OCI-M2 (cell line): Measurements from ENCODE around the gene CHST7.

Experiments used
- DNase-seq: peaks from one replicate; lab custom pipeline; 2025; ENCODE audit not compliant: unreplicated experiment; lab: John Stamatoyannopoulos, UW

CHST7 gene

DNA sequence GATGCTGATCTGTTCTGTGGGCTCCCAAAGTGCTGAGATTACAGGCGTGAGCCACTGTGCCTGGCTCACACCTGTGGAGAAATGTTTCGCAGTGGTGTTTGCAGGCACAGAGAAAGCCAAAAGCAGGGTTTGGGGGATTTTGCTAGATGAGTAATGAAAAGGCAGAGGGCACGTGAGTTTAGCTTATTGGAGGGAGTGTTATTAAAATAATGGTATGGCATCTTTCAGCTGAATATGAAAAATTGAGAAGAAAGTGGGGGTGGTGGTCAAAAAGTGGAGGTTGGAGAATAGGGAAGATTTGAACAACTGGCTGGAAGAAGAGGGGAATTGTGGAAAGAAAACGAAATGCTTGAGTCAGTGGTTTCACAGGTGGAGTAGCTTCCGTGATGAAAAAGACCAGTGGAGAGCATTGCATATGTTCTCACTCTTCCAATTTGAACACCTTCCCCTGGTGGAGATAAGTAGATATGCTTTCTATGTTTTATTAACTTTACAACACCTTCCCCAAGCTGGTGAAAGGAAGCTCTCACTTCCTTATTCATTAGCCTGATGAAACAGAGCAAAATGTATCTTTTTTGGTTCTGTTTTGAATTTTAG lies 1.1 kb upstream of the CHST7 start:
- no peak for DNase-seq

DNA sequence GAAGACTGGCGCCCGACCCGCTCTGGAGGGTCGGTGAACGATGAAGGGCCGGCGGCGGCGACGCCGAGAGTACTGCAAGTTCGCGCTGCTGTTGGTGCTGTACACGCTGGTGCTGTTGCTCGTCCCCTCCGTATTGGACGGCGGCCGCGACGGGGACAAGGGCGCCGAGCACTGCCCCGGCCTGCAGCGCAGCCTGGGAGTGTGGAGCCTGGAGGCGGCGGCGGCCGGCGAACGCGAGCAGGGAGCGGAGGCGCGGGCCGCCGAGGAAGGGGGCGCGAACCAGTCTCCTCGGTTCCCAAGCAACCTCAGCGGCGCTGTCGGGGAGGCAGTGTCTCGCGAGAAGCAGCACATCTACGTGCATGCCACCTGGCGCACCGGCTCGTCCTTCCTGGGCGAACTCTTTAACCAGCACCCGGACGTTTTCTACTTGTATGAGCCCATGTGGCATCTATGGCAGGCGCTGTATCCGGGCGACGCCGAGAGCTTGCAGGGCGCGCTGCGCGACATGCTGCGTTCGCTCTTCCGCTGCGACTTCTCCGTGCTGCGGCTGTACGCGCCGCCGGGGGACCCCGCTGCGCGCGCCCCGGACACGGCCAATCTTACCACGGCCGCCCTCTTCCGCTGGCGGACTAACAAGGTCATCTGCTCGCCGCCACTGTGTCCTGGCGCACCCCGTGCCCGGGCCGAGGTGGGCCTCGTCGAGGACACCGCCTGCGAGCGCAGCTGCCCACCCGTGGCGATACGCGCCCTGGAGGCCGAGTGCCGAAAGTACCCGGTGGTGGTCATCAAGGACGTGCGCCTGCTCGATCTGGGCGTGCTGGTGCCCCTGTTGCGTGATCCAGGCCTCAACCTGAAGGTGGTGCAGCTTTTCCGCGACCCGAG lies 568 bp downstream of the CHST7 start:
- no peak for DNase-seq

DNA sequence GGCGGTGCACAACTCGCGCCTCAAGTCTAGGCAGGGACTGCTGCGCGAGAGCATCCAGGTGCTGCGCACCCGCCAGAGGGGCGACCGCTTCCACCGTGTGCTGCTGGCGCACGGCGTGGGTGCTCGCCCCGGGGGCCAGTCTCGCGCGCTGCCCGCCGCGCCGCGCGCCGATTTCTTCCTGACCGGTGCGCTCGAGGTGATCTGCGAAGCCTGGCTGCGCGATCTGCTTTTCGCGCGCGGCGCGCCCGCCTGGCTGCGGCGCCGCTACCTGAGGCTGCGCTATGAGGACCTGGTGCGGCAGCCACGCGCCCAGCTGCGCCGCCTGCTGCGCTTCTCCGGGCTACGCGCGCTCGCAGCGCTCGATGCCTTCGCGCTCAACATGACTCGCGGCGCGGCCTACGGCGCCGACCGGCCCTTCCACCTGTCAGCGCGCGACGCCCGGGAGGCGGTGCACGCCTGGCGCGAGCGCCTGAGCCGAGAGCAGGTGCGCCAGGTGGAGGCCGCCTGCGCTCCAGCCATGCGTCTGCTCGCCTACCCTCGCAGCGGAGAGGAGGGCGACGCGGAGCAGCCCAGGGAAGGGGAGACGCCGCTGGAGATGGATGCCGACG lies 1.3 kb downstream of the CHST7 start:
- no peak for DNase-seq

DNA sequence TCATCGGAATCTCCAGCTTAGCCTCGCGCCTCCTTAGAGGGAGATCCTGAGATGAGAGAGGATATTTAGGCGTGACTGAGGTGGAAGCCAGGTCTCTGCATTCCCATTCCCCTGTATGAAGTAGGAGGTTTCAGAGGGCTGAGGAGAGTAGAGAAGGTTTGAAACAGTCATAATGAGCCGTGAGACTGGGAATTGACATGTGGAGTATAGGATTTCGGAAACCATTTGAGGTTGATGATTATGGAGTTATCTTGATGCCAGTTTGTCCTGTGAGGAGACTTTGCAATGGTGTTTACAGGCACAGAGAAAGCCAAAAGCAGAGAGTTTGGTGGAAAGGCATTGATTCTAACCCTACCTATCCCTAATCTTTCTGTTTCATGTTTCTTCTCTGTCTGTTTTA lies 2.0 kb downstream of the CHST7 start:
- no peak for DNase-seq

DNA sequence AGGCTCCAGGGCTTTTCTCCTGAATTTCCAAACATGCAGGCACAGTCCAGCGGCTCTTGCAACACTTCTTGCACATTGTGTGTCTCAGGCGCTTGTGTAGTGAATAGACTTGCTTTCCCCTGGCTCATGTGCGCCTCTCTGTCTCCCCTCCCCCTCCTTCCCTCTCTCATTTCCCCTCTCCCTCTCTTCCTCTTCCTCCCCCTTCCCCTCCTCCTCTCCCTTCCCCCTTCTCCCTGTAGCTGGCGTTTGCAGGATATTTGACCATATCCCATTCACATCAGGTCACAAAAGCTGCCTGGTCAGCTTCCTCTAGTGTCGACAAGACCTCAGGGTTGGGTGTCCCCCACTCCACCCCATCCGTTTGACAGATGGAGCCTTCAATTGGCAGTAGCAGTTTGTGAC lies 2.4 kb downstream of the CHST7 start:
- DNase-seq = no peak

DNA sequence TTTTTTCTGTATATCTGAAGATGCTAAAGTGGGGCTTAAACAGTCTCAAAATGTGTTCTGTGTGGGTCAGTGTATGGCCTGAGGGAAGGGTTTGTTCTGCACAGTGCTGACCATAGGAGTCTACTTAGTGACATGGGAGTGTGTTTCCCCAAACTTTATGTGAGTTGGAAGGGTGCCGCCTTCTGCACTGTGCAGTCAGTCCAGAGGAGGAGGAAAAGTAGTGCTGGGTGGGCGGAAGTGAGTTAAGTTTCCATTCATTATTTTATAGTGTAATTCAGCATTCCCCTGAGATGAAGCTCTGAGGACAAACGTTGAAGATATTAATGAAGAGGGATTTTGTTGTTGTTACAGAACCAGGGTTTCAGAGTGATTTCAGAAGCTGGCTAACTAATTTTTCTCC lies 2.9 kb downstream of the CHST7 start:
- DNase-seq = no peak

DNA sequence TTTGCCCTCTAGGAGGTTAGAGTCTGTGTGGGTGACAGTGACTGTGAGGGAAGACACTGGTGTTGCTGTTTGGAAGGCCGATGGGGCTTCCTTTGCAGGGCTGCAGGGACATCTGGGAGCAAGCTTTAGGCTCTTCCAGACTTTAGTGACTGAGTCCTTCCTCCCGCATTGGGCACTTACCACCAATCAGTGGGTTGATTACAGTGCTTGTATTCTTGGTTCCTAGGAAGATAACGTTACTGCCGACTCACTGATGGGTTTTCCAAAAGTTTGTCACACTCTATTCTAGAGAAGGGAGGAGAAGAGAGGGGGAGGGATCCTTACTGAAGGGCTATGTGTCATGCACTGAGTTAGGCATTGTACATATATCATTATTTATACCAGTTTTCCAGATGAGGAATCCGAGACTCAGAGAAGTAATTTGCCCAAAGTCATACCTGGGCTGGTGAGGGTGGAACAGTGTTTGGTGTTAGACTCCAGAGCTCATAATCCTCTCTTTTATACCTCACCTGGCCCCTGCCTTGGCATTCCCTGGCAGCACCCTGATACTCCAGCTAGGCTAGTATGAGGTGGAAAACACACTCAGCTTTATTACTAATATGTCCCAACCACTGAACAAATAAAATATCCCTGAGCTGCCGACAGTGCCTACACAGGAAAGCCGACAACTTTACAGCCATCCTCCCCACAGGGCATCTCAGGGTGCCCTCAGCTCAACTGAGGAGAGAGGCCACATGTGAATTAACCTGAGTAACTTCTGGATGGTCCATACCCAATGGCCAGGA lies 3.8 kb downstream of the CHST7 start:
- no peak for DNase-seq

DNA sequence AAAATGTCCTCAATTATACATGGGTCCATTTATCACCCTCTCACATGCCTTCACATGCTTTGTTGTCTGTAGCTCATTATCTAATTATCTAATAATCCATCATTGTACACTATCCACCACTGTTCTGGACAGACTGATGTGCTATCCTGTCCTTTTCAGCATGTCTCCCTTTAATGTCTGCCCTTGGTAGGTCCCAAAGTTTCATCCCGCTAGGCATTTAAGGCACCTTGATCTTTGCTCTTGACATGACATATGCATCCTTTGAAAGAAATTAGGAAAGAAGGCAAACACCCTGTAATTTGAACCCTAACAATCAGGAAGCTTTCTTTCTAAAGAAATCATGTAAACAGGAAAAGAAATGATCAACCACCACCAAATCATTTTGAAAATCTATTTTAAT lies 5.7 kb downstream of the CHST7 start:
- DNase-seq = no peak

DNA sequence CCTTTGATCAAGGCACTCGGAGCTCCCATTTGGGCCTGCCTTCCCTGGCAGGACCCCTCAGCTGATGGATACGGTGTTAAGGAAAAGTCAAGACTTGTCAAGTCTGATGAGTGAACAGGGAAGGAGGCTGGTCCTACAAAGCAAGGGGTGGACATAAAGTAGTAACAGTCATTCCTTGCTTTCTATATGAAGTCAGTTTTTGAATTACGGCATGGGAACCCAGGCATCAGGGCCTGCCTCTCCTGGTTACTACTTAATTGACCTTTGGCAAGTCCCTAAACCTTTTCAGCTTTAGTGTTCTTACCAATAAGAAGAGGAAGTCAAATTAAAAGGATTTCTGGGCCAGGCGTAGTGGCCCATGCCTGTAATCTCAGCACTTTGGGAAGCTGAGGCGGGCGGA lies 7.0 kb downstream of the CHST7 start:
- DNase-seq = no peak

DNA sequence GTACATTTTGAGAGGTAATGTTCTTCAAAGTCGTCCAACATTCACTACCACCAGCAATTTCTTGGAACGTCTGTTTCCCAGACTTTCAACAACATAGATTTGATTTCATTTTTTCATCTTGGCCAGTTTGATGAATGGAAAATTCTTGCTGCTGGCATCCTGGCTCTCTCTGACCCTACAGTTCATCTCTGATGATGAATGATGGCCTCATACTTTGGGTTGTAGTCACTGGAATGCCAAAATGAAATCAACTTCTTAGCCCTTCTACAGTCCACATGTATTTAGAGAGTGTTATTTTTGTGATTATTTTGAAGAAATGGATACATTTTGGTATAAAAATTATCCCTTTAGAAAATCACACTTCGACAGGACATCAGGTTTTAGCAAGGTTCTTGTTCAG lies 8.8 kb downstream of the CHST7 start:
- DNase-seq = no peak

DNA sequence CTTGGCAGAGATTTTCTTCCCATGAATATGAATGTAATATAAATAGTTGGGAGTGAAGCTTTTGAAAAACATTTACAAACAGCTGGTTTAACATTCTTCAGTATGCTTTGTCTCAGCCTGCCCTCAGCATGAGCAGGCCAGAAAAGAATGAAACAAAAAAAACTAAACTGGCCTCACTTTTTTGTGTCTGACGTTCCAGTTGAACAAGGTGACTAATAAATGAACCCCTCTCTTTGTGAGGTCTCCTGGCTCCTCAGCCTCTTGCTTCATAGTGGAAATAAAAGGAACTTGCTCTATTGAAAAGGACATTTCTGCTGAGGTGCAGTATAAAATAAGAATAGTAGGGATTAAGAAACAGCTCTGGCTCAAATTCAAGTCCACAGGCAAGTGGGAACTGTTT lies 9.4 kb downstream of the CHST7 start:
- DNase-seq = no peak

DNA sequence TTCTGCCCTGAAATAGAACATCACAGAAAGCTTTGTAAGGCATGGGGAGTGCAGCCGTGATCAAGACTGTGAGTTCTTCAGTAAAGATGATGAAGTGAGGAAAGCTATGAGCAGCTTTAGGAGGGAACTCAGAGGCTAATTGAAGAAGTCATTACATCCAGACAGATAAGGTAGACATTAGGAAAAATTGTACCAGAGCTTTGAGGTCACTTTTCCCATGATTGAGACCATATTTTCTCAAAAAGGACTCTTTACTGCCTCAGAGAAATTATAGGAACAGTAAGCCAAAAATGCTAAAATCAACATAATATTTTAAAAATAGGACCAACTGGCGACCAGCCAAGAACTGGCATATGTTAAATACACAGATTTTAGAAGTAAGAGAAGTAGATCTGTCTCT lies 11.2 kb downstream of the CHST7 start:
- no peak for DNase-seq

DNA sequence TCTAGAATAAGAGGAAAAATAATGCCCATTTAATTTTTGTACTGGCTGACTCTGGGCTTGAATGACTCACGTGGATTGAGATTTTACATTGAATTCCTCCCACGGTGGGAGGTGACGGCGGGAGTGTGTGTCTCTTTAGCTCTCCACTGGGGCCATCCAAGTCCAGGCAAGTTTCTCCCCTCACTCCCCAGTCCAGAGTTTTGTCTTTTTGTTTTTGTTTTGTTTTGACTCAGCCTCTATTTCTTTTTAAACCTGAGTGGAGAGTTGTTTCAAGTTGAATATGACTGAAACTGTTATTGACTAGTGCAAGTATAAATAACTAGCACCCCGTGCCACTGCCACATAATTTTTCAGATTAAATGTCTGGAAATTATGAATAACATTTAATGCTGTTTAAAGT lies 13.6 kb downstream of the CHST7 start:
- no peak for DNase-seq

DNA sequence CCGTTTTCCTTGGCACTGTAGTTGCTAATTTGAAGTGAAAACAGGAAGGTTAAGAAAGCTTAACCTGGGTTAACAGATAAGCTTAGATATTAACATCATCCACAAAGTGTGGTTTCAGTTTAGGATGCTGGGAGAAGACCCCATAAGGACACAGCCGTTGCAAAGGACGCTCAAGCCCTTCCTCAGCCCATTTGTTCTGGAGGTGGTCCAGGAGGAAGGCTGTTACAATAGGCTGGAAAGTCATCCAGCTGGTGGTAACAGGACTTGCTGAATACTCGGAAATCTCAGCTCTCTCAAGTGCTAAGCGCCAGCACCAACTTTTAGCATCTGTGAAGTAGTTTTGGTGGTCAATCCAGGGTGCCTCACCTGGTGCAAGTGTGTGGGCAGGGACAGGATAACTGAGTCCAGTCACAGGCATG lies 14.2 kb downstream of the CHST7 start:
- no peak for DNase-seq

DNA sequence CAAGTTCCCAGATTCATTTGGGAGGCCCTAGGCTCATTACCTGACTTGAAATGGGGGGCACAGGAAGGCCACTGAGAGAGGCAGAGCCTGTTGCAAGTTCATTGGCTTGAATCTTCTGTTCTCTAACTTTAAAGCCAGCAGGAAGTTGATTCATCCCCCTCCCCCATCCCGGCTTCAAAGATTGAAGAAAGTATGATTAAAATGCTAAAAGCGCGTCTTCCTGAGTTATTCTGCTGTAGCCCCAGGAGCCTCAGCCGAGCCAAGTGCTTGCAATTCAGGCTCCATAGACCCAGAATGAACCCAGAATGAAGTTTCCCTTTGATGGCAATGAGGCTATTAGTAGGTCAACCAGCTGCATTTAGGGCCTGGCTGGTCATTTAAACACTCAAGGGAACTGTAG lies 14.7 kb downstream of the CHST7 start:
- DNase-seq = no peak

DNA sequence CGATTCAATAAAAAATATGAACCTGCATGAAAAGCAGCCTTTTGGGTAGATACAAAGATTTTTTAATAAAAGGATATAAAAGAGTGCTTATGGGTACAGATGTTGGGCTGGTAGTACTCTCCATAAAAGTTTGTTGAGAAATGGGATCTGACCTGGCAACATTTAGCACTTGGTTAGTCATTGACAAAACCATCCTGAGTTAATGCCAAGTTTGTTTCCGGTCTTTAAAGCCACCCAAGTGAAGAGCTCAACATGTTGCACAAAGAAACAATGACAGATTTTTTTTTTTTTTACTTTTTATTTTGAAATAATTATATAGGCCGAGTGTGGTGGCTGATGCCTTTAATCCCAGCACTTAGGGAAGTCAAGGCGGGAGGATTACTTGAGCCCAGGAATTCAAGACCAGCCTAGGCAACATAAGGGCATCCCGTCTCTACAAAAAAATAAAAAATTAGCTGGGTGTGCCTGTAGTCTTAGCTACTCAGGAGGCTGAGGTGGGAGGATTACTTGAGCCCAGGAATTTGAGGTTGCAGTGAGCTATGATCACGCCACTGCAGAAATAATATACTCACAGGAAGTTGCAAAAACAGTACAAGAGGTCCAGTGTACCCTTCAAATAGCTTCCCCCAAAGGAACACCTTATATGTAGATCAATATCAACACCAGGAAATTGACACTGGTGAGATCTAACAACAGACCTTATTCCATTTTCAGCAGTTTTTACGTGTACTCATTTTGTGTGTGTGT lies 16.6 kb downstream of the CHST7 start:
- no peak for DNase-seq

DNA sequence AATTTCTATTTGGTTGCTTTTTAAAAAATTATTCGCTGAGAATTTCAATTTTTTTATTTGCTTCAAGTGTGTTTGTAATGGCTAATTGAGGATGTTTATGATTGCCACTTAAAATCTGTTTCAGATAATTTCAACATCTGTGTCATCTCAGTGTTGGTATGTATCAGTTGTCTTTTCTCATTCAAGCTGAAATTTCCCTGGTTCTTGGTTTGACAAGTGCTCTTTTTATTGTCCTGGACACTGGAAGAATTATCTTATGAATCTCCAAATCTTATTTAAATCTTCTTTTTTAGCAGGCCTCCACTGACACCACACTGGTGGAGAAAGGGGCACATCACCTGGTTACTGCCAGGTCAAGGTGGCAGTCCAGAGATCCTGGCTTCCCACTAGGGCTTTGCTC lies 21.5 kb downstream of the CHST7 start:
- no peak for DNase-seq

DNA sequence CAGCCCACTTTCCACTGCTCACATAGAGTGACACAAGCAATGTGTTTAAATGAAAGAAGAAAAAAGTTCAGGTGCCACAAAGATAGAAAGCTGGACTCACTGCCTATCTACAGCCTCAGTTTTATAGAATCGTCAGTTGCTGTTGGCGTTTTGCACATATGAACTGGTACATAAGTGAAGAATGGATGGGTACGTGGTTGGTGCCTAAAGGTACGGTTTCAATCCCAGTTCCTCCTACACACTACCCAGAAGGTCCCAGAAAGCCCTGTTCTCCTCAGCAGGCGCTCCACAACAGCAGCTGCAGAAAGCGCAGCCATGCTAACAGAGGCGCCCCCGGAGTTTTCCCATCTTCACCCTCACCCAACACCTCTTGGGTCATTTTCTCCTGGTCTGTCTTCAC lies 23.6 kb downstream of the CHST7 start:
- DNase-seq = no peak

DNA sequence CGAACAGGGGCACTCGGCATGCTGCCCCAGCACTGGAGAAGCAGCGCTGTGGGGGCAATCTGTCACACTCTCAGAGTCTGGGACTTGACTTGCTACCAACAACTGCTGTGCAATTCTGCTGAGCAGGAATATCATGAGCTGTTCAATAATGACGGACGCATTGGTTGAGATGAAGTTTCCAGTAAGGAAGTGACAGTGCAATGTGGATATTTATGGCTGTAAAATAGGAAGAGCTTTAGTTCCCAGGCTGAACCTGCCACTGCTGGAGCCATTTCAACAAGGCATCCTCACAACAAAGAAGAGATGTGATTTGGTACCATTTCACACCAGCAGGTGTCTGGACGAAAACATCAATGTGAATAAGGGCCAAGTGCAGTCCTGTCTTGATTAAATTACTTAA lies 24.2 kb downstream of the CHST7 start:
- no peak for DNase-seq

DNA sequence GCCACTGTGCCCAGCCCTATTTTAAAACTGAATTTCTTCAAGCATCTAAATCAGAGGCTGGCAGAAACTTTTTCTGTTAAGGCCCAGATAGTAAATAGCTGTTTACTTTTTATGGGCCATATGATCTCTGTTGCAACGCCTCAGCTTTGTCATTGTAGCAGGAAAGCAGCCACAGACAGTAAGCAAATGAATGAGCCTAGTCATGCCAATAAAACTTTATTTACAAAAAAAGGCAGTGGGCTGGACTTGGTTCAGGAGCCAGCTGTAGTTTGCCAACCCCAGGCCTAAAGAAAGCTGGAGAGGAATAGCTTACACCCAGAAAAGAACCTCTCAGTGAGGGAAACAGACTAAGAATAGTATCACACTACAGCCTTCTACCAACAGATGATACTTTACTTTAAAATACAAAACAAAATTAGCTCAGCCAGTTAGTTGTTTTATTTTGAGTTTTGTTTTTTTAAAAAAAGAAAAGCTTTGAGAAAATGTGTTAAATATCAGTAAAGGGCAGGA lies 25.5 kb downstream of the CHST7 start:
- DNase-seq = no peak

DNA sequence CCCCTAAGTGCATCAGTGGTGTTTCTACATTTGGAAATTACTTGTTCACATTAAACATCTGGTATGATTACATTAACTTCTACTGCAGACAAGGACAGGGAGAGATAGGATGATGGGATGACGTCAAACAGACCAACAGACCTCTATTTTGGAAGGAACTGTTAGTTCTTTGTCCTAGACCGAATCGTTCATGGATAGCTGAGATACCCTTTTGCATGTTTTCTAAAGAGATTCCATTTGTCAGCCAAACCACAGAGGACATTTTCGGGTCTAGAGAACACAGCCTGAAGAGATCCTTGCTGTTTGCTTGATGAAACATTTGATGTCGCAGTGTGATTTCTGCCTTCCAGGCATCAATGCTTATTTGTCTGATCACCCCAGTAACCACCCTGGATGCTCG lies 27.7 kb downstream of the CHST7 start:
- no peak for DNase-seq
